ENCODE data around the gene TXN2.

- no peak for TF ChIP-seq POLR2A (IDR thresholded peaks at IDR 0.05)
- TF ChIP-seq, protein P1, sequence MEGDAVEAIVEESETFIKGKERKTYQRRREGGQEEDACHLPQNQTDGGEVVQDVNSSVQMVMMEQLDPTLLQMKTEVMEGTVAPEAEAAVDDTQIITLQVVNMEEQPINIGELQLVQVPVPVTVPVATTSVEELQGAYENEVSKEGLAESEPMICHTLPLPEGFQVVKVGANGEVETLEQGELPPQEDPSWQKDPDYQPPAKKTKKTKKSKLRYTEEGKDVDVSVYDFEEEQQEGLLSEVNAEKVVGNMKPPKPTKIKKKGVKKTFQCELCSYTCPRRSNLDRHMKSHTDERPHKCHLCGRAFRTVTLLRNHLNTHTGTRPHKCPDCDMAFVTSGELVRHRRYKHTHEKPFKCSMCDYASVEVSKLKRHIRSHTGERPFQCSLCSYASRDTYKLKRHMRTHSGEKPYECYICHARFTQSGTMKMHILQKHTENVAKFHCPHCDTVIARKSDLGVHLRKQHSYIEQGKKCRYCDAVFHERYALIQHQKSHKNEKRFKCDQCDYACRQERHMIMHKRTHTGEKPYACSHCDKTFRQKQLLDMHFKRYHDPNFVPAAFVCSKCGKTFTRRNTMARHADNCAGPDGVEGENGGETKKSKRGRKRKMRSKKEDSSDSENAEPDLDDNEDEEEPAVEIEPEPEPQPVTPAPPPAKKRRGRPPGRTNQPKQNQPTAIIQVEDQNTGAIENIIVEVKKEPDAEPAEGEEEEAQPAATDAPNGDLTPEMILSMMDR (IDR thresholded peaks at IDR 0.05) = no peak
Measured at GRCh38 chr22:36491155-36491554, 9.7 kb upstream of the TXN2 start.

All from Peyer's patch (tissue), 4 donors.